ENCODE results near the gene DLX4.

- TF ChIP-seq CTCF (IDR thresholded peaks at IDR 0.05) (no peak), POLR2A (IDR thresholded peaks at IDR 0.05) (no peak), EP300 (IDR thresholded peaks at IDR 0.05) (no peak), POLR2AphosphoS5 (IDR thresholded peaks at IDR 0.05) (no peak)
Measured at GRCh38 chr17:49998836-49999511, 30.0 kb downstream of the DLX4 start.
